ENCODE results near the gene ZNF511. TPM values are rescaled to one million over a fixed set of nuclear protein-coding genes. Genes with fewer than 3 reads are reported as not detected.

ZNF511 gene
- polyA plus RNA-seq, 1 donor from 2014 or later = 17.6 TPM

- H3K27ac ChIP-seq (ENCODE audit: low read length) = no peak overlapping the region
- no peak overlapping the region for H3K4me3 ChIP-seq (ENCODE audit: low read length)
- no peak overlapping the region for H3K4me2 ChIP-seq (ENCODE audit: low read length)
- TF ChIP-seq TAF1 (IDR thresholded peaks at IDR 0.05; ENCODE audit: low read depth) (no peak), CTCF (IDR thresholded peaks at IDR 0.05; ENCODE audit: poor library complexity, severe bottlenecking) (no peak)
- H2AFZ ChIP-seq (ENCODE audit: low read depth, low read length) = no peak overlapping the region
- no peaks in the 10 kb centered on the region for H3K36me3 ChIP-seq (ENCODE audit: insufficient read depth, low read length)
- H3K9me2 ChIP-seq (ENCODE audit: insufficient read depth, low read length) = no peaks in the 10 kb centered on the region
- H3K9ac ChIP-seq (ENCODE audit: low read length) = no peak overlapping the region
- H3K9me3 ChIP-seq (ENCODE audit: low read length) = no peaks in the 10 kb centered on the region
- H3K27me3 ChIP-seq (ENCODE audit: insufficient read depth, low read depth, low read length) = peaks cover 10% of the 10 kb centered on the region
- no peaks in the 10 kb centered on the region for H4K20me1 ChIP-seq (ENCODE audit: insufficient read depth)
- H3F3A ChIP-seq (ENCODE audit: insufficient read depth, low read length, poor library complexity, severe bottlenecking) = no peaks in the 10 kb centered on the region
- no peaks in the 10 kb centered on the region for H3K79me2 ChIP-seq (replicated peaks; ENCODE audit: insufficient read depth, low read length)
These were observed 33.7 kb upstream of the ZNF511 start for GRCh38 chr10:133274751-133275683.

- no peaks in the 10 kb centered on the region for H4K20me1 ChIP-seq (ENCODE audit: insufficient read depth)
- H3K4me2 ChIP-seq (ENCODE audit: low read length) = no peak overlapping the region
- H3K36me3 ChIP-seq (ENCODE audit: insufficient read depth, low read length) = no peaks in the 10 kb centered on the region
- no peaks in the 10 kb centered on the region for H3F3A ChIP-seq (ENCODE audit: insufficient read depth, low read length, poor library complexity, severe bottlenecking)
- H3K79me2 ChIP-seq (replicated peaks; ENCODE audit: insufficient read depth, low read length) = no peaks in the 10 kb centered on the region
- H3K4me3 ChIP-seq (ENCODE audit: low read length) = no peak overlapping the region
- H3K27ac ChIP-seq (ENCODE audit: low read length) = no peak overlapping the region
- no peak for TF ChIP-seq REST (IDR thresholded peaks at IDR 0.05; ENCODE audit: borderline replicate concordance)
- TF ChIP-seq TAF1 (IDR thresholded peaks at IDR 0.05; ENCODE audit: low read depth) = no peak
- TF ChIP-seq EP300 (conservative IDR thresholded peaks at IDR 0.05; ENCODE audit: poor library complexity, severe bottlenecking) = no peak
- TF ChIP-seq RAD21 (conservative IDR thresholded peaks at IDR 0.05) = no peak
- TF ChIP-seq SMC3 (conservative IDR thresholded peaks at IDR 0.05; ENCODE audit: poor library complexity) = no peak
- no peak for TF ChIP-seq MXI1 (conservative IDR thresholded peaks at IDR 0.05; ENCODE audit: poor library complexity, severe bottlenecking)
- TF ChIP-seq CTCF (IDR thresholded peaks at IDR 0.05; ENCODE audit: poor library complexity, severe bottlenecking) = no peak
- no peak for TF ChIP-seq POLR2AphosphoS5 (IDR thresholded peaks at IDR 0.05)
- H3K9me3 ChIP-seq (ENCODE audit: low read length) = no peaks in the 10 kb centered on the region
- H2AFZ ChIP-seq (ENCODE audit: low read depth, low read length) = no peak overlapping the region
- H3K27me3 ChIP-seq (ENCODE audit: insufficient read depth, low read depth, low read length) = peaks cover 10% of the 10 kb centered on the region
- H3K9ac ChIP-seq (ENCODE audit: low read length) = no peak overlapping the region
- no peaks in the 10 kb centered on the region for H3K9me2 ChIP-seq (ENCODE audit: insufficient read depth, low read length)
These were observed 33.0 kb upstream of the ZNF511 start for GRCh38 chr10:133275684-133276092.

Measured in neural cell (in vitro differentiated cells).